B cell (primary cell): ENCODE results near the gene TULP1. TPM values are rescaled to one million over a fixed set of nuclear protein-coding genes. Genes with fewer than 3 reads are reported as not detected.

Experiments used
- ATAC-seq: fragments of 200-7000 bp; cut with Tn5 transposase; one replicate; pipeline ENCODE4 v1.10.0; 2021; ENCODE audit warnings: low read depth, mild to moderate bottlenecking, moderate number of reproducible peaks, moderate library complexity
- CTCF ChIA-PET: fragments of 350-600 bp; sonication (Branson Sonifier 250); formaldehyde crosslinking; loops from one replicate; lab custom pipeline; 2021; ENCODE audit warnings: antibody characterized with exemption, inconsistent platforms; lab: Charles Lee
- POLR2A ChIA-PET: fragments of 350-600 bp; sonication (Branson Sonifier 250); formaldehyde crosslinking; loops from one replicate; lab custom pipeline; 2021; ENCODE audit warnings: antibody characterized with exemption; lab: Charles Lee
- DNase-seq: peaks from one replicate; pipeline ENCODE4 v3.0.0; 2013
- H2AFZ ChIP-seq: 2 replicates; pipeline ENCODE4 v1.6.1; 2012; ENCODE audit warnings: mild to moderate bottlenecking, low read depth, low read length; ENCODE audit not compliant: insufficient read depth, poor library complexity, severe bottlenecking
- H3K27ac ChIP-seq, 2 donors: 1 replicate in 1 of 2; 2 replicates in 1 of 2; pipeline ENCODE4 v1.5.1; 2012 to 2013; ENCODE audit warnings: low read length in 2 of 2, mild to moderate bottlenecking in 2 of 2, moderate library complexity in 1 of 2
- H3K27me3 ChIP-seq, 4 experiments: fragments of 200-600 bp in 1 of 4; sonication (generic) in 1 of 4; replicated peaks in 1 of 4; 1 replicate in 2 of 4; 2 replicates in 2 of 4; pipeline versions ENCODE4 v1.6.1 to v1.7.0; 2013 to 2016; ENCODE audit warnings: low read length in 3 of 4, mild to moderate bottlenecking in 2 of 4, mixed read lengths in 1 of 4, moderate library complexity in 1 of 4; ENCODE audit not compliant: insufficient read depth in 4 of 4, control insufficient read depth in 3 of 4; ENCODE audit errors: control extremely low read depth in 1 of 4
- H3K36me3 ChIP-seq, 2 experiments: replicated peaks in 1 of 2; 1 replicate in 1 of 2; 2 replicates in 1 of 2; pipeline versions ENCODE4 v1.6.1 to v1.7.1; 2013; ENCODE audit warnings: low read length in 1 of 2; ENCODE audit not compliant: insufficient read depth in 2 of 2, control insufficient read depth in 1 of 2; ENCODE audit errors: control extremely low read depth in 1 of 2, extremely low read depth in 1 of 2
- H3K4me1 ChIP-seq, 2 donors: fragments of 200-600 bp in 1 of 2; sonication (generic) in 1 of 2; 1 replicate in 1 of 2; 2 replicates in 1 of 2; pipeline versions ENCODE4 v1.5.1 to v1.6.1; 2013 to 2017; ENCODE audit warnings: low read length in 2 of 2; ENCODE audit not compliant: control insufficient read depth in 2 of 2, insufficient read depth in 2 of 2
- H3K4me2 ChIP-seq: replicated peaks from 2 replicates; pipeline ENCODE3; 2012; ENCODE audit warnings: mild to moderate bottlenecking, low read depth, low read length; ENCODE audit not compliant: poor library complexity, severe bottlenecking
- H3K4me3 ChIP-seq, 5 experiments: fragments of 200-600 bp in 1 of 5; sonication (generic) in 1 of 5; 1 replicate in 3 of 5; 2 replicates in 2 of 5; pipeline versions ENCODE4 v1.5.1 to v1.7.0; 2011 to 2016; ENCODE audit warnings: low read length in 4 of 5, mild to moderate bottlenecking in 4 of 5, low read depth in 2 of 5, control low read depth in 1 of 5, moderate library complexity in 1 of 5; ENCODE audit not compliant: insufficient read depth in 1 of 5; ENCODE audit errors: control extremely low read depth in 1 of 5, extremely low read depth in 1 of 5
- H3K79me2 ChIP-seq: fragments of 200-600 bp; sonication (generic); one replicate; pipeline ENCODE4 v1.6.0; 2016; ENCODE audit warnings: low read length; ENCODE audit not compliant: control insufficient read depth, insufficient read depth
- H3K9ac ChIP-seq: fragments of 200-600 bp; sonication (generic); 2 replicates; pipeline ENCODE4 v1.6.1; 2017; ENCODE audit warnings: mild to moderate bottlenecking, low read length, moderate library complexity
- H3K9me3 ChIP-seq, 3 donors: one replicate each; pipeline versions ENCODE4 v1.6.1 to v1.7.1; 2013; ENCODE audit warnings: low read length in 2 of 3; ENCODE audit not compliant: control insufficient read depth in 2 of 3, insufficient read depth in 1 of 3; ENCODE audit errors: control extremely low read depth in 1 of 3
- H4K20me1 ChIP-seq: 2 replicates; pipeline ENCODE4 v1.6.0; 2012; ENCODE audit warnings: mild to moderate bottlenecking, low read length; ENCODE audit not compliant: insufficient read depth, control insufficient read depth, poor library complexity, severe bottlenecking
- H3K27ac Mint-ChIP-seq: one replicate; pipeline ENCODE4 v1.8.0; 2021; ENCODE audit warnings: mixed read lengths
- H3K27me3 Mint-ChIP-seq: one replicate; pipeline ENCODE4 v1.8.0; 2021; ENCODE audit warnings: mixed read lengths
- H3K4me1 Mint-ChIP-seq: one replicate; pipeline ENCODE4 v1.8.0; 2021; ENCODE audit warnings: mixed read lengths
- H3K4me3 Mint-ChIP-seq: one replicate; pipeline ENCODE4 v1.8.0; 2021; ENCODE audit warnings: mixed read lengths
- H3K9me3 Mint-ChIP-seq: one replicate; pipeline ENCODE4 v1.8.0; 2022; ENCODE audit warnings: mixed read lengths; ENCODE audit not compliant: insufficient read depth
- CTCF ChIP-seq: fragments of 200-600 bp; IDR thresholded peaks from one replicate; pipeline ENCODE4 v1.8.0; 2022; ENCODE audit warnings: antibody characterized with exemption, mild to moderate bottlenecking
- EZH2 ChIP-seq: IDR thresholded peaks from 2 replicates; pipeline ENCODE4 v1.6.1; 2012; ENCODE audit warnings: borderline replicate concordance, low read depth, mild to moderate bottlenecking, moderate library complexity, low read length; ENCODE audit not compliant: insufficient read depth, poor library complexity, severe bottlenecking
- WGBS: methylation state at CpG from one replicate; pipeline ENCODE4 v1.1.5; 2013; ENCODE audit warnings: missing lambda C conversion rate; ENCODE audit not compliant: insufficient coverage; 5-methylcytosine and 5-hydroxymethylcytosine counted together
- intact Hi-C: fragments of 100-400 bp; cut with micrococcal nuclease; formaldehyde crosslinking; loops from one replicate; pipeline ENCODE4 v1.10.0; 2022
- polyA plus RNA-seq: library from polyadenylated mRNA; depleted of rRNA; stranded (reverse); fragments of >200 nt; gene quantifications from 2 replicates; pipeline ENCODE4 v1.2.3, GENCODE V29; 2012
- total RNA-seq, 2 donors: library from RNA; stranded (reverse); fragments of 120-200 nt in 1 of 2; gene quantifications; 1 replicate in 1 of 2; 2 replicates in 1 of 2; pipeline versions ENCODE4 v1.2.3 to v1.2.4, GENCODE V29; 2013 to 2022

Gene TULP1
- total and polyA plus RNA-seq, 2 donors (not counting 1 experiment from before 2014, with no cell fraction given): not detected

GRCh38 chr6:35499372-35499771, 13.3 kb downstream of the TULP1 start:
- Histone ChIP-seq H3K4me2 (no peak overlapping the region), H3K4me3 (no peak overlapping the region), H3K9me3 (peaks cover 0 to 13% (median 0%) of the 10 kb centered on the region in 3 donors), H3K4me1 (peaks cover 10 to 20% of the 10 kb centered on the region in 2 donors), H3K27me3 (peaks cover 0 to 48% (median 19%) of the 10 kb centered on the region in 4 experiments), H3K9ac (no peak overlapping the region), H3K79me2 (no peaks in the 10 kb centered on the region), H3K27ac (no peak overlapping the region), H2AFZ (no peak overlapping the region), H4K20me1 (no peaks in the 10 kb centered on the region), H3K36me3 (no peaks in the 10 kb centered on the region)
- no peaks in the 10 kb centered on the region for H3K9me3 Mint-ChIP-seq
- peaks cover 39% of the 10 kb centered on the region for H3K27me3 Mint-ChIP-seq
- ChIA-PET CTCF (no interaction called here), POLR2A (no interaction called here)
- 91% methylated on average over 4 of the region's 4 CpGs for WGBS
- H3K27ac Mint-ChIP-seq: no peak overlapping the region
- ATAC-seq: no peak
- DNase-seq: no peak
- TF ChIP-seq CTCF (no peak), EZH2 (no peak)
- intact Hi-C loops: no loop called here
- no peak overlapping the region for H3K4me3 Mint-ChIP-seq
- peaks cover 17% of the 10 kb centered on the region for H3K4me1 Mint-ChIP-seq

DNA sequence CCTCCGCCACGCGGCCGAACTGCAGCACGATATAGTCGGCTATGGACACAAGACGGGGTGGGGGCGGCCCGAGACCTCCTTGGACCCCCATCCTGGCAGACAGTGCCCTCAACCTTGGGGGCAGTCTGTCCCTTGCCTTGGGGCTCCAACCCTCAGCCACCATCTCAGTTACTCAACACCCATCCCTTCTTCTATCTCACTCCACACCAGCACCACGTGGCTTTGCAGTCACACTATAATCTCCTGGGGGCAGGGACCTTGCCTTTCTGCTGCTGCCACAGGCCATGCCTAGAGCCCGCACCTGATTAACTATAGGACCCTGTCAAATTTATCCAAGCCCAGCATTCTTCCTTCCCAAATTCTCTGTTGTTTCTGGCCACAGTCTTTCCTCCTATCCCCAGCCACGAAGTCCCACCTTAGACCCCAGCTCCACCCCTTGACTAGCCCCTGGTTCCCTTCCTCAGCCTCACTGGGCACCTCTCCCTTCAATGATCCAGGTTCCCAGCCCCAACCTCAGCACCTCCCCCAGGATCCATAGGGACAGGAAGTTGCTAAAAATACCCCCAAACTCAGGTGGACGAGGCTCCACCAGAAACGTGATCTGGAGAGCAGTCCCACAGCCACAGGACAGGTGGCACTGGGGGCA, 14.2 kb downstream of the TULP1 start:
- TF ChIP-seq EZH2: no peak
- no peak for TF ChIP-seq CTCF
- Mint-ChIP-seq H3K9me3 (no peaks in the 10 kb centered on the region), H3K4me1 (peaks cover 21% of the 10 kb centered on the region), H3K27me3 (peaks cover 44% of the 10 kb centered on the region), H3K4me3 (peak overlapping the region; percentile 83), H3K27ac (peak overlapping the region; percentile 33)
- H4K20me1 ChIP-seq: no peaks in the 10 kb centered on the region
- peaks cover 0 to 9% (median 0%) of the 10 kb centered on the region in 3 donors for H3K9me3 ChIP-seq
- peak overlapping the region; percentile 94 for H2AFZ ChIP-seq
- DNase-seq (no peak), ATAC-seq (no peak)
- peak overlapping the region in 3 of 5 experiments; percentile 63 to 78 (median 68) for H3K4me3 ChIP-seq
- H3K27ac ChIP-seq: no peak overlapping the region
- no peaks in the 10 kb centered on the region for H3K36me3 ChIP-seq
- H3K79me2 ChIP-seq: no peaks in the 10 kb centered on the region
- H3K27me3 ChIP-seq: peaks cover 0 to 43% (median 18%) of the 10 kb centered on the region in 4 experiments
- H3K4me2 ChIP-seq: peak overlapping the region; percentile 99
- CTCF ChIA-PET: interaction anchor here (2.4 kb wide), 1 partner anchor 25 kb away, joined by 8 read pairs; no protein-coding TSS in a partner anchor
- intact Hi-C loops: no loop called here
- H3K9ac ChIP-seq: peak overlapping the region; percentile 75
- POLR2A ChIA-PET: interaction anchor here (0.8 kb wide), 1 partner anchor 27 kb away, joined by 5 read pairs; no protein-coding TSS in a partner anchor
- peaks cover 14 to 22% of the 10 kb centered on the region in 2 donors for H3K4me1 ChIP-seq
- WGBS: 57% methylated on average over 14 of the region's 14 CpGs
